Gastrocnemius medialis (tissue), 4 donors: ENCODE data around the gene USP2.

Experiments
- CTCF ChIP-seq, 5 experiments: fragments of 450-650 bp in 3 of 5; fragments of 200-600 bp in 2 of 5; sonication (generic) in 2 of 5; IDR thresholded peaks in 4 of 5; conservative IDR thresholded peaks in 1 of 5; 1 replicate in 4 of 5; 2 replicates in 1 of 5; pipeline ENCODE4 v1.5.1; 2016 to 2019; ENCODE audit warnings: antibody characterized with exemption in 5 of 5, mild to moderate bottlenecking in 3 of 5, moderate library complexity in 3 of 5
- POLR2A ChIP-seq, 2 donors: fragments of 450-650 bp; IDR thresholded peaks; one replicate each; pipeline ENCODE4 v1.6.1; 2017; ENCODE audit warnings: antibody characterized with exemption in 2 of 2, mild to moderate bottlenecking in 2 of 2, moderate library complexity in 2 of 2

- TF ChIP-seq CTCF (IDR thresholded peaks at IDR 0.05 in 4 of 5, conservative IDR thresholded peaks at IDR 0.05 in 1 of 5) (no peak), POLR2A (IDR thresholded peaks at IDR 0.05) (no peak)
These were observed 71.4 kb downstream of the USP2 start for GRCh38 chr11:119309953-119310681.
